ENCODE measurements around the gene CHAT. TPM values are rescaled to one million over a fixed set of nuclear protein-coding genes. Genes with fewer than 3 reads are reported as not detected.

CHAT gene
- total and polyA plus RNA-seq, 2 of the 13 experiments (the other 11 are each of a cell fraction or from before 2014, with no cell fraction given), result not detected

- no peaks in the 10 kb centered on the region for H4K20me1 ChIP-seq (ENCODE audit: insufficient read depth, low read length)
- H3K36me3 ChIP-seq (replicated peaks in 1 of 2; ENCODE audit: control insufficient read depth in 1 of 2, insufficient read depth in 2 of 2, low read length in 2 of 2), result no peaks in the 10 kb centered on the region
- intact Hi-C loops (cut with micrococcal nuclease; ENCODE audit: unreplicated experiment) (no loop called here), in situ Hi-C loops (cut with HindIII; ENCODE audit: extremely low pct_ligation_motif_present, low pct_unique_long_range_greater_than_20kb) (no loop called here)
- no peak for ATAC-seq
- H2AFZ ChIP-seq (ENCODE audit: low read length), result no peak overlapping the region
- no peaks in the 10 kb centered on the region for H3K79me2 ChIP-seq (ENCODE audit: insufficient read depth, low read length)
- H3K4me1 ChIP-seq (ENCODE audit: insufficient read depth, low read length), result no peaks in the 10 kb centered on the region
- BruUV-seq (replicated peaks), result no TSS peak
- H3K27ac ChIP-seq (ENCODE audit: extremely low read length, insufficient read depth, low read length), result no peak overlapping the region
- no peak overlapping the region for H3K9ac ChIP-seq (ENCODE audit: insufficient read depth, low read depth, low read length)
- ChIA-PET POLR2A (no interaction called here), CTCF (ENCODE audit: low intra/inter-chr PET ratio, low total read pairs) (no interaction called here)
- H3K9me3 ChIP-seq (ENCODE audit: low read length), result no peaks in the 10 kb centered on the region
- DNase-seq (ENCODE audit: low spot score), result no peak
- 58% methylated on average over 7 of the region's 8 CpGs for WGBS (ENCODE audit: low lambda C conversion rate)
- no peak overlapping the region for H3K4me2 ChIP-seq (ENCODE audit: low read depth, low read length)
- no peak for FAIRE-seq
- peaks cover 1 to 25% of the 10 kb centered on the region in 2 experiments; a peak in 3 of 5 replicates for H3K27me3 ChIP-seq (ENCODE audit: control insufficient read depth in 1 of 2, insufficient read depth in 2 of 2, low read length in 2 of 2)
- H3K4me3 ChIP-seq (replicated peaks in 1 of 3; ENCODE audit: insufficient read depth in 1 of 3, low read depth in 2 of 3, low read length in 3 of 3), result no peak overlapping the region
- TF ChIP-seq ZFYVE20 (CRISPR knock-in tag; IDR thresholded peaks at IDR 0.05; ENCODE audit: borderline replicate concordance, low read depth), result no peak
- TF ChIP-seq ZNF790 (CRISPR knock-in tag; IDR thresholded peaks at IDR 0.05; ENCODE audit: borderline replicate concordance), result no peak
- TF ChIP-seq ZNF17 (CRISPR knock-in tag; IDR thresholded peaks at IDR 0.05), result no peak
- TF ChIP-seq, protein P1, sequence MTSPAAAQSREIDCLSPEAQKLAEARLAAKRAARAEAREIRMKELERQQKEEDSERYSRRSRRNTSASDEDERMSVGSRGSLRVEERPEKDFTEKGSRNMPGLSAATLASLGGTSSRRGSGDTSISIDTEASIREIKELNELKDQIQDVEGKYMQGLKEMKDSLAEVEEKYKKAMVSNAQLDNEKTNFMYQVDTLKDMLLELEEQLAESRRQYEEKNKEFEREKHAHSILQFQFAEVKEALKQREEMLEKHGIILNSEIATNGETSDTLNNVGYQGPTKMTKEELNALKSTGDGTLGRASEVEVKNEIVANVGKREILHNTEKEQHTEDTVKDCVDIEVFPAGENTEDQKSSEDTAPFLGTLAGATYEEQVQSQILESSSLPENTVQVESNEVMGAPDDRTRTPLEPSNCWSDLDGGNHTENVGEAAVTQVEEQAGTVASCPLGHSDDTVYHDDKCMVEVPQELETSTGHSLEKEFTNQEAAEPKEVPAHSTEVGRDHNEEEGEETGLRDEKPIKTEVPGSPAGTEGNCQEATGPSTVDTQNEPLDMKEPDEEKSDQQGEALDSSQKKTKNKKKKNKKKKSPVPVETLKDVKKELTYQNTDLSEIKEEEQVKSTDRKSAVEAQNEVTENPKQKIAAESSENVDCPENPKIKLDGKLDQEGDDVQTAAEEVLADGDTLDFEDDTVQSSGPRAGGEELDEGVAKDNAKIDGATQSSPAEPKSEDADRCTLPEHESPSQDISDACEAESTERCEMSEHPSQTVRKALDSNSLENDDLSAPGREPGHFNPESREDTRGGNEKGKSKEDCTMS (CRISPR knock-in tag; conservative IDR thresholded peaks at IDR 0.05), result no peak
- TF ChIP-seq HINFP (CRISPR knock-in tag; IDR thresholded peaks at IDR 0.05; ENCODE audit: low read depth), result no peak
- no peak for TF ChIP-seq ETV5 (CRISPR knock-in tag; IDR thresholded peaks at IDR 0.05; ENCODE audit: borderline replicate concordance)
- no peak for TF ChIP-seq DBP (CRISPR knock-in tag; IDR thresholded peaks at IDR 0.05; ENCODE audit: not compliant biosample characterization)
- no peak for TF ChIP-seq ZNF207 (IDR thresholded peaks at IDR 0.05; ENCODE audit: borderline replicate concordance)
- TF ChIP-seq ZNF788 (CRISPR knock-in tag; IDR thresholded peaks at IDR 0.05; ENCODE audit: borderline replicate concordance), result no peak
Observed at GRCh38 chr10:49628599-49628998, 14.8 kb downstream of the CHAT start.

Data from HepG2 (cell line).